T-cell (primary cell): ENCODE measurements around the gene SRRM4. TPM values are rescaled to one million over a fixed set of nuclear protein-coding genes. Genes with fewer than 3 reads are reported as not detected.

Experiments
- ATAC-seq, 4 experiments: fragments of 200-7000 bp in 3 of 4; fragments of 150-1000 bp in 1 of 4; cut with Tn5 transposase; replicated peaks in 1 of 4; 1 replicate in 3 of 4; 2 replicates in 1 of 4; pipeline ENCODE4 v1.10.0; 2021; ENCODE audit warnings: moderate library complexity in 3 of 4, mild to moderate bottlenecking in 2 of 4, moderate number of reproducible peaks in 1 of 4
- CTCF ChIA-PET, 2 donors: fragments of 300-600 bp; sonication (Branson Sonifier 250); formaldehyde crosslinking; loops; one replicate each; lab custom pipeline; 2022; ENCODE audit warnings: antibody characterized with exemption in 2 of 2; lab: Charles Lee
- POLR2A ChIA-PET, 2 donors: fragments of 300-600 bp; sonication (Branson Sonifier 250); formaldehyde crosslinking; loops; one replicate each; lab custom pipeline; 2022; ENCODE audit warnings: antibody characterized with exemption in 2 of 2; lab: Charles Lee
- DNase-seq, 35 experiments: peaks; one replicate each; pipeline versions ENCODE4 v3.0.0 to v3.0.0-alpha.2; 2013 to 2023
- H3K27ac ChIP-seq: one replicate; pipeline ENCODE4 v1.5.1; 2013; ENCODE audit warnings: low read length
- H3K27me3 ChIP-seq, 2 experiments: replicated peaks in 1 of 2; 1 replicate in 1 of 2; 2 replicates in 1 of 2; pipeline versions ENCODE4 v1.6.1 to v1.7.0; 2013; ENCODE audit warnings: low read length in 1 of 2, mixed read lengths in 1 of 2; ENCODE audit not compliant: control insufficient read depth in 2 of 2, insufficient read depth in 2 of 2; ENCODE audit errors: extremely low read depth in 1 of 2
- H3K36me3 ChIP-seq, 2 donors: 1 replicate in 1 of 2; 2 replicates in 1 of 2; pipeline versions ENCODE4 v1.6.1 to v1.7.0; 2013; ENCODE audit warnings: low read length in 1 of 2; ENCODE audit not compliant: control insufficient read depth in 2 of 2, insufficient read depth in 1 of 2; ENCODE audit errors: extremely low read depth in 1 of 2
- H3K4me1 ChIP-seq, 2 experiments: 1 replicate in 1 of 2; 2 replicates in 1 of 2; pipeline versions ENCODE4 v1.6.1 to v1.7.0; 2013; ENCODE audit warnings: low read length in 2 of 2, mixed read lengths in 1 of 2; ENCODE audit not compliant: insufficient read depth in 2 of 2, control insufficient read depth in 1 of 2; ENCODE audit errors: extremely low read depth in 1 of 2
- H3K4me3 ChIP-seq, 2 donors: 1 replicate in 1 of 2; 2 replicates in 1 of 2; pipeline versions ENCODE4 v1.5.1 to v1.7.0; 2013; ENCODE audit warnings: mild to moderate bottlenecking in 2 of 2, low read length in 1 of 2, moderate library complexity in 1 of 2; ENCODE audit not compliant: control insufficient read depth in 1 of 2; ENCODE audit errors: extremely low read depth in 1 of 2
- H3K9me3 ChIP-seq: 2 replicates; pipeline ENCODE4 v1.7.0; 2013
- H3K27ac Mint-ChIP-seq, 2 donors: one replicate each; pipeline ENCODE4 v1.8.0; 2020 to 2021; ENCODE audit warnings: mild to moderate bottlenecking in 2 of 2, mixed read lengths in 2 of 2
- H3K27me3 Mint-ChIP-seq, 2 donors: one replicate each; pipeline ENCODE4 v1.8.0; 2021 to 2022; ENCODE audit warnings: mixed read lengths in 2 of 2
- H3K36me3 Mint-ChIP-seq: one replicate; pipeline ENCODE4 v1.8.0; 2021; ENCODE audit warnings: mixed read lengths
- H3K4me1 Mint-ChIP-seq, 3 donors: one replicate each; pipeline ENCODE4 v1.8.0; 2020 to 2022; ENCODE audit warnings: mixed read lengths in 3 of 3, mild to moderate bottlenecking in 1 of 3
- H3K4me3 Mint-ChIP-seq, 3 donors: one replicate each; pipeline ENCODE4 v1.8.0; 2020 to 2022; ENCODE audit warnings: mild to moderate bottlenecking in 3 of 3, mixed read lengths in 3 of 3, moderate library complexity in 3 of 3
- H3K9me3 Mint-ChIP-seq, 3 donors: one replicate each; pipeline ENCODE4 v1.8.0; 2020 to 2022; ENCODE audit warnings: mixed read lengths in 3 of 3
- WGBS: methylation state at CpG from one replicate; pipeline ENCODE4 v1.1.5; 2013; ENCODE audit warnings: missing lambda C conversion rate; ENCODE audit not compliant: insufficient coverage; 5-methylcytosine and 5-hydroxymethylcytosine counted together
- total RNA-seq, 35 experiments: library from RNA in 6 of 35; stranded (reverse) in 6 of 35; fragments of 120-200 nt in 1 of 35; gene quantifications; one replicate each; pipeline versions ENCODE4 v1.2.1 to v1.2.4 and lab custom pipeline; 2013 to 2026

The SRRM4 gene
- total RNA-seq, 5 donors from 2014 or later (not counting 1 experiment from before 2014, with no cell fraction given), result not detected

DNA sequence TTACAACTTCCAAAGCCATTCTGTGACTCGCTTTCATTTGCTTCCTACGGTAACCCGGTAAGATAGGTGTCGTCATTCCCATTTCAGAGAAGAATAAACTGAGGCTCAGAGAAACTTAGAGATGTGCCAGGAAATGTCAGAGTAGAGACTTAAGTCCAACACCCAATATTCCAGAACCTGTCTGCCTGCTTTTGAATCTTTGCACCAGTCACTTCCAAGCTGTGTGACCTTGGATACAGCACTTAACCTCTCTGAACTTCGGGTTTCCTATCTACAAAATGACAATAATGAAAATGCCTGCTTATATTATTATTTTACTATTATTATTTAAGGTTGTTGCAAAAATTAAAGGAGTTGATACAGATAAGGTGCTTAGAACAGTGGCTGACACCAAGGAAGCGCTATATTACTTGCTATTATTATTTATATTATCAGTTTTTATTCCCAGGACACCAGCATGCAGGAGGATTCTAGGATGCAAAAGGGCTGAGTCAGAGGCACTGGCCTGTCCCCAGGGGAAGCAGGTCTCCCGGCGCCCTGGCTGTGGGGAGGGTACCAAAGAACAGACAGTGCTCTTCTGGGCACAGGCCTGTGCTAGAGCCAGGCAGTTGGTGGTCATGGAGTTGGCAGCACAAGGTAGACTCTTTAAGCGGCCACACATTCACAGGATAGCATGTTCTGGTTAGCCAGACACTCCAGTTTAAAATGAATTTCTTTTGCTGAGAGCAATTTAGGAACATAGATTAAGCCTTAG, 202.8 kb downstream of the SRRM4 start:
- Mint-ChIP-seq H3K4me3 (no peak overlapping the region), H3K27ac (no peak overlapping the region), H3K27me3 (peaks cover 0 to 3% of the 10 kb centered on the region in 2 donors), H3K9me3 (no peaks in the 10 kb centered on the region), H3K36me3 (no peaks in the 10 kb centered on the region), H3K4me1 (no peaks in the 10 kb centered on the region)
- no peaks in the 10 kb centered on the region for H3K9me3 ChIP-seq
- ATAC-seq, result no peak
- no peaks in the 10 kb centered on the region for H3K36me3 ChIP-seq
- peaks cover under 1 to 5% of the 10 kb centered on the region in 2 experiments for H3K27me3 ChIP-seq
- H3K4me3 ChIP-seq, result no peak overlapping the region
- DNase-seq, result no peak
- H3K27ac ChIP-seq, result no peak overlapping the region
- ChIA-PET CTCF (no interaction called here), POLR2A (no interaction called here)
- 89% methylated on average over 3 of the region's 9 CpGs for WGBS
- H3K4me1 ChIP-seq, result no peaks in the 10 kb centered on the region

DNA sequence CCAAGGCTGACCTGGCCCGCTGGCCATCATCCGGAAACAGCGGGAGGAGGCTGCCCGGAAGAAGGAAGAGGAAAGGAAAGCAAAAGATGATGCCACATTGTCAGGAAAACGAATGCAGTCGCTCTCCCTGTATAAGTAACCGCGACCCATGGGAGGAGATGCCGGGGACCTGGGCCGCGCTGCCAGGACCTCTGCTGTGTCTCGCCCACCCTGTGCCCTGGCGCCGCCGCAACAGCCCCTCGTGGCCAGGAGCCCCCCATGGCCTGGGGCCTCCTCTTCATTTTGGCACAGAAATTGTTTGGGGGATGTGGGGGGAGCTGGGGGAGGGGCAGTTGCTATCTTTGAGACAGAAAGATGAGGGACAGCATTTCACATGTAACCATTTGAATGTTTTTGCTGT, 213.9 kb downstream of the SRRM4 start:
- Mint-ChIP-seq H3K36me3 (no peaks in the 10 kb centered on the region), H3K4me1 (no peaks in the 10 kb centered on the region), H3K4me3 (no peak overlapping the region), H3K9me3 (peaks cover 0 to 5% (median 0%) of the 10 kb centered on the region in 3 donors), H3K27ac (no peak overlapping the region), H3K27me3 (no peaks in the 10 kb centered on the region)
- ATAC-seq, result no peak
- no peaks in the 10 kb centered on the region for H3K9me3 ChIP-seq
- whole genome bisulfite sequencing, result 91% methylated on average over 16 of the region's 16 CpGs
- ChIA-PET POLR2A (no interaction called here), CTCF (no interaction called here)
- H3K27me3 ChIP-seq, result no peaks in the 10 kb centered on the region
- no peaks in the 10 kb centered on the region for H3K4me1 ChIP-seq
- no peak overlapping the region for H3K4me3 ChIP-seq
- H3K36me3 ChIP-seq, result no peaks in the 10 kb centered on the region
- DNase-seq, result no peak
- H3K27ac ChIP-seq, result no peak overlapping the region

DNA sequence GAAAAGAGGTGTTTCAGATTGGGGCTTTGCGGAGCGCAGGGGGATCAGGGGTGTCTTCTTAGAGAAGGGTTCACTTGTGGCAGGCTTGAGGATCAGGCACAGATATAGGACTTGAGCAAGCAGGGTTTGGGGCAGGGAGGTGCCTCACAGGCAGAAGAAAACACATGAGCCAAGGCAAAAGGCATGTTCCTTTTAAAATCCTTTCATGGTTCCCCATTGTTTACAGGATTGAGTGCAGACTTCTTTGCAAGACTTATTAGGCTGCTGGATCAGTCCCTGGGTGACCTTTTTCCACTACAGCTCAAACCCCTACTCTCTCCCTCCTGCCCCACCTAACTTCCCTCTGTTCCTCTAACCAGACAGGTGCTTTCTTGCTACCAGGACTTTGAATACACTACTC, 217.1 kb downstream of the SRRM4 start:
- ChIA-PET POLR2A (no interaction called here), CTCF (no interaction called here)
- no peaks in the 10 kb centered on the region for H3K4me1 ChIP-seq
- Mint-ChIP-seq H3K9me3 (peaks cover 0 to 5% (median 0%) of the 10 kb centered on the region in 3 donors), H3K27me3 (peaks cover 0 to 4% of the 10 kb centered on the region in 2 donors), H3K27ac (no peak overlapping the region), H3K4me1 (no peaks in the 10 kb centered on the region), H3K4me3 (no peak overlapping the region), H3K36me3 (no peaks in the 10 kb centered on the region)
- ATAC-seq (no peak), DNase-seq (no peak)
- WGBS, result 100% methylated on average over 2 of the region's 2 CpGs
- H3K4me3 ChIP-seq, result no peak overlapping the region
- H3K36me3 ChIP-seq, result no peaks in the 10 kb centered on the region
- H3K9me3 ChIP-seq, result no peaks in the 10 kb centered on the region
- H3K27me3 ChIP-seq, result peaks cover 0 to 10% of the 10 kb centered on the region in 2 experiments
- no peak overlapping the region for H3K27ac ChIP-seq

DNA sequence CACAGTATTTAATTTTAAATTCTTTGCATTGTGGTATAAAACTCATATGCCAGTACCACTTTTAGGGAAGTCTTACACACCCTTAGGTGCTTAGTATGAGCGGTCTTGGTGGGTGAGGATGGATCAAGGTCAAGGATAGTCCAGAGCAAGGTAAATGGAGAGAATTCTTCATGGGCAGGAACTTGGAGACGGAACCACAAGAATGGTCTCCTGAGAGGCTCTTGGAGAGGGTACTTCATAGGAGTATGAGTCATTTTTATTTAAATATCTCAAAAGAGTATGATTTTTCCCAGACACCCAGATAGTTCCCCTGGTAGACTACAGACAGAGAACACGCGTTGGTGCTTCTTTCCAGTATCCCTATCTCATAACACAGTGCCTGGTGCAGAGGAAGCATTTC, 219.3 kb downstream of the SRRM4 start:
- Mint-ChIP-seq H3K4me3 (no peak overlapping the region), H3K9me3 (no peaks in the 10 kb centered on the region), H3K36me3 (no peaks in the 10 kb centered on the region), H3K27ac (no peak overlapping the region), H3K27me3 (peaks cover 0 to 4% of the 10 kb centered on the region in 2 donors), H3K4me1 (no peaks in the 10 kb centered on the region)
- ATAC-seq (no peak), DNase-seq (no peak)
- CTCF ChIA-PET, result no interaction called here
- Histone ChIP-seq H3K36me3 (no peaks in the 10 kb centered on the region), H3K4me3 (no peak overlapping the region), H3K27me3 (peaks cover 0 to 11% of the 10 kb centered on the region in 2 experiments), H3K9me3 (no peaks in the 10 kb centered on the region), H3K4me1 (no peaks in the 10 kb centered on the region), H3K27ac (no peak overlapping the region)
- 100% methylated on average over 1 of the region's 4 CpGs for WGBS
- POLR2A ChIA-PET, result no interaction called here

DNA sequence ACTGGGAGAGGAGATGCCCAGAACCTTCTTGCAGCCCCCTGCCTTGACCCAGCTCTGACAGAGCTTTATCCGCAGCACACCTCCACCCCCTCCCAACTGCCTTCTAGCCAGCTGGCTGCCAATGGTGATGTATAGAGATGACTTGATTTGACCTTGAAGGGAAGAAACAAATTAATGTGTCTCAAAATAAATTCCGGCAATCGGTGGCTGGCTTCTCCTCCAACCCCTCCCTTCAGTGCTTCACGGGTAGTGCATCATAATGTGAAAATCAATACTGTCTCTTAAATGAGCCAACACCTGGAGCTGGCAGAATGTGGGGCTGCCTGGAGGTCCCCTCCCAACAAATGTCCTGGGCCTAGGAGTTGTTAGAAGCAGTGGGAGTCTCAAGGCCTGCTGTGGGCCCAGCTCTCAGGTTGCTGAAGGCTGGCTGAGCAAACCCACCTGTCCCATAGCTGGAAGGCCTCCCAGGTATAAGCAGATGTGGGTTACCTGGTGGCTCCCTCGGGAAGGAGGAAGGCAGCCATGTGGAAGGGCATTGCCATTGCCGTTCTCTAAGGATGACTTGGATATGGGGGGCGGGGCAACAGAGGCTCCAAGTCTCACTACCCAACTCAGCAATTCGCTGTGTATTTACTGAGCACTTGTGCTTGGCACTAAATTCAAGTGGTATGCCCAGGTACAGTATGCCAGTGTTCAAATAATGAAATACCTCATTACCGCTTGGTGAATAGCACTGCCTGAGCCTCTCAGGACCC, 220.6 kb downstream of the SRRM4 start:
- WGBS, result 73% methylated on average over 3 of the region's 9 CpGs
- Histone ChIP-seq H3K27me3 (peaks cover 0 to 11% of the 10 kb centered on the region in 2 experiments), H3K36me3 (no peaks in the 10 kb centered on the region), H3K4me3 (no peak overlapping the region), H3K27ac (no peak overlapping the region), H3K4me1 (no peaks in the 10 kb centered on the region), H3K9me3 (no peaks in the 10 kb centered on the region)
- H3K9me3 Mint-ChIP-seq, result no peaks in the 10 kb centered on the region
- DNase-seq (no peak), ATAC-seq (no peak)
- ChIA-PET POLR2A (no interaction called here), CTCF (no interaction called here)
- H3K27me3 Mint-ChIP-seq, result peaks cover 0 to 4% of the 10 kb centered on the region in 2 donors
- no peak overlapping the region for H3K27ac Mint-ChIP-seq
- H3K4me1 Mint-ChIP-seq, result no peaks in the 10 kb centered on the region
- H3K36me3 Mint-ChIP-seq, result no peaks in the 10 kb centered on the region
- no peak overlapping the region for H3K4me3 Mint-ChIP-seq

DNA sequence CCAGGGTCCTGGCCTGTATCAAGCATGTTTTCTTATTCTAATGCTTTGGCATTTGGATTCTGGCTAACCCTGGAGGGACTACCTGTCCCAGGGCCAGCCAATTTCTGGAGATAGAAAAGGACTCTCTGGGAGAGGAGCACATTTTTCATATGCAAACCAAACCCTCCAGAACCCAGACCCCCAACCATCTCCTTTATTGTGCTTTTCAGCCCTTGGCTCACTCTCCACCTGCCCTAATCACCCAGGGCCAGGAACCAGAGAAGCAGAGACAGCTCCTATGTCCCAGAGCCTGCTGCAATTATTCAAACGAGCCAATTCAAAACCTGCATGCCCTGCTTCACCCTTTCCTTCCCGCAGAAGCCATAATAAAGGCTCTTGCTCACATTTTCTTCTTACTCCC, 221.2 kb downstream of the SRRM4 start:
- Mint-ChIP-seq H3K9me3 (no peaks in the 10 kb centered on the region), H3K27ac (no peak overlapping the region), H3K36me3 (no peaks in the 10 kb centered on the region), H3K4me1 (no peaks in the 10 kb centered on the region), H3K27me3 (peaks cover 3 to 4% of the 10 kb centered on the region in 2 donors), H3K4me3 (no peak overlapping the region)
- Histone ChIP-seq H3K27ac (no peak overlapping the region), H3K9me3 (no peaks in the 10 kb centered on the region), H3K4me1 (no peaks in the 10 kb centered on the region), H3K36me3 (no peaks in the 10 kb centered on the region), H3K27me3 (peaks cover 0 to 11% of the 10 kb centered on the region in 2 experiments), H3K4me3 (no peak overlapping the region)
- CTCF ChIA-PET, result no interaction called here
- POLR2A ChIA-PET, result no interaction called here
- 31% methylated on average over 2 of the region's 2 CpGs for WGBS
- no peak for ATAC-seq
- no peak for DNase-seq
